ENCODE measurements around the gene SAP30BP.
"Not testable (repeated sequence)": the region's sequence is repeated elsewhere in the genome, so short reads cannot be mapped to it uniquely, and the experiment has no call there.

The SAP30BP gene

GRCh38 chr17:75634376-75634740, 32.8 kb upstream of the SAP30BP start:
- FAIRE-seq: no peak

- no peak for FAIRE-seq
These were observed 32.2 kb upstream of the SAP30BP start for GRCh38 chr17:75634754-75635609.

- no peak for FAIRE-seq
These were observed 31.4 kb upstream of the SAP30BP start for GRCh38 chr17:75635610-75636202.

GRCh38 chr17:75636381-75637142, 30.6 kb upstream of the SAP30BP start:
- FAIRE-seq: no peak

GRCh38 chr17:75637143-75637538, 30.0 kb upstream of the SAP30BP start:
- FAIRE-seq: no peak

- FAIRE-seq: no peak
These were observed 29.6 kb upstream of the SAP30BP start for GRCh38 chr17:75637551-75637950.

- not testable (repeated sequence) for FAIRE-seq
These were observed 29.1 kb upstream of the SAP30BP start for GRCh38 chr17:75638039-75638438.

GRCh38 chr17:75638893-75639292, 28.2 kb upstream of the SAP30BP start:
- no peak for FAIRE-seq

- no peak for FAIRE-seq
These were observed 27.8 kb upstream of the SAP30BP start for GRCh38 chr17:75639327-75639726.

- no peak for FAIRE-seq
These were observed 27.2 kb upstream of the SAP30BP start for GRCh38 chr17:75639771-75640555.

GRCh38 chr17:75640556-75641119, 26.5 kb upstream of the SAP30BP start:
- FAIRE-seq: no peak

GRCh38 chr17:75641343-75641742, 25.8 kb upstream of the SAP30BP start:
- FAIRE-seq: no peak

- no peak for FAIRE-seq
These were observed 24.9 kb upstream of the SAP30BP start for GRCh38 chr17:75642182-75642783.

GRCh38 chr17:75642784-75643642, 24.1 kb upstream of the SAP30BP start:
- FAIRE-seq: no peak

GRCh38 chr17:75643643-75644017, 23.5 kb upstream of the SAP30BP start:
- no peak for FAIRE-seq

- no peak for FAIRE-seq
These were observed 21.6 kb upstream of the SAP30BP start for GRCh38 chr17:75645501-75645888.

- no peak for FAIRE-seq
These were observed 21.1 kb upstream of the SAP30BP start for GRCh38 chr17:75645889-75646637.

- FAIRE-seq: no peak
These were observed 20.5 kb upstream of the SAP30BP start for GRCh38 chr17:75646638-75646992.

GRCh38 chr17:75647061-75647460, 20.1 kb upstream of the SAP30BP start:
- no peak for FAIRE-seq

- no peak for FAIRE-seq
These were observed 19.2 kb upstream of the SAP30BP start for GRCh38 chr17:75647921-75648320.

GRCh38 chr17:75649687-75650086, 17.5 kb upstream of the SAP30BP start:
- no peak for FAIRE-seq
